Measurements from ENCODE around the gene POMT1.

DNA sequence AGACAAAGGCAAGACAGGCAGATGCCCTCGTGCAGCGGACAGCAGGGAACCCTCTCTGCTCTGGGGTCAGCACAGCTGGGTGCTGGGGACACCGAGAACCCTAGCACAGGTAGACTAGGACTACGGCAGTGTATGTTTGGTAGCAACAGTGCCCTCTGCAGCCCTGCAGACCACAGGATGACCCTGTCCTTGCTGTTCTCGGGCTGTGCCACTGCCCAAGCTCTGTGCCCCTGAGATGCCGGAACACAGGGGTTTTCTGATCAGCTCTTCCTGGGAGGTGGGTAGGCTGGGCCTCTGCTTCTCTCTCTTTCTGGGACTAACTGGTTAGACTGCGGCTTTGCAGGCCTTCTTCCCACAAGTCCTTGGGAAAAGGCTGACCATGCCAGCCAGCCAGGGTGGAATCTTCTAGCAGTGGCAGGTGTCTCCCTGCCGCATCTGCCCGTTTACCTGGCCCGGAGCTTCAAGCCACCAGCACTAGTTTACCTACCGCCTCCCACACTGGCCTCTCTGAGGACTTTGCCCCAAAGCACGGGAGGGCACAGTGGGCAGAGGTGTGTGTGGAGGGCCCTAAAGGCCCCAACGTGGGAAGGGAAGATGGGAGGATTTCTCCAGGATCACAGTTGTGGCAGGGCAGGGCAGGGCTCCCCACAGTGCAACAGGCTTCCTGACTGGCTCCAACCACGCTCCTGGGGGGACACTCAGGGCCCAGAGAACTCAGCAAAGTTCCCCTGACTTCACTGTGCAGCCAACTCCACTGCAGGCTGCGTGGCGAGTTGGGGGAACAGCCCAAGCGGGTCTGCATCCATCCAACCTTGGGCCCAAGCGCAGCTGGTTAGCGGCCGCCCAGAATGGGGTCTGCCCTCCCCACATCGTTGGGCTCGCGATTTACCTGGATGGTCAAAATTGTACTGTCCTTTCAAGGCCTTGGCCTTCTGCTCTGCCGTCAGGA, 27.2 kb downstream of the POMT1 start:
- TF ChIP-seq, protein P1, sequence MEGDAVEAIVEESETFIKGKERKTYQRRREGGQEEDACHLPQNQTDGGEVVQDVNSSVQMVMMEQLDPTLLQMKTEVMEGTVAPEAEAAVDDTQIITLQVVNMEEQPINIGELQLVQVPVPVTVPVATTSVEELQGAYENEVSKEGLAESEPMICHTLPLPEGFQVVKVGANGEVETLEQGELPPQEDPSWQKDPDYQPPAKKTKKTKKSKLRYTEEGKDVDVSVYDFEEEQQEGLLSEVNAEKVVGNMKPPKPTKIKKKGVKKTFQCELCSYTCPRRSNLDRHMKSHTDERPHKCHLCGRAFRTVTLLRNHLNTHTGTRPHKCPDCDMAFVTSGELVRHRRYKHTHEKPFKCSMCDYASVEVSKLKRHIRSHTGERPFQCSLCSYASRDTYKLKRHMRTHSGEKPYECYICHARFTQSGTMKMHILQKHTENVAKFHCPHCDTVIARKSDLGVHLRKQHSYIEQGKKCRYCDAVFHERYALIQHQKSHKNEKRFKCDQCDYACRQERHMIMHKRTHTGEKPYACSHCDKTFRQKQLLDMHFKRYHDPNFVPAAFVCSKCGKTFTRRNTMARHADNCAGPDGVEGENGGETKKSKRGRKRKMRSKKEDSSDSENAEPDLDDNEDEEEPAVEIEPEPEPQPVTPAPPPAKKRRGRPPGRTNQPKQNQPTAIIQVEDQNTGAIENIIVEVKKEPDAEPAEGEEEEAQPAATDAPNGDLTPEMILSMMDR (IDR thresholded peaks at IDR 0.05; ENCODE audit: control extremely low read depth in 1 of 3, insufficient read depth in 1 of 3, low read depth in 1 of 3, low read length in 3 of 3): no peak
- TF ChIP-seq SP4 (IDR thresholded peaks at IDR 0.05; ENCODE audit: low read length) (no peak), EP300 (IDR thresholded peaks at IDR 0.05; ENCODE audit: borderline replicate concordance in 1 of 2, low read depth in 2 of 2, low read length in 2 of 2) (no peak), YY1 (IDR thresholded peaks at IDR 0.05; ENCODE audit: low read depth, low read length) (no peak), POLR2A (IDR thresholded peaks at IDR 0.05; ENCODE audit: control extremely low read depth in 1 of 2, low read depth in 2 of 2, low read length in 2 of 2) (no peak), TBP (IDR thresholded peaks at IDR 0.05; ENCODE audit: low read depth, low read length) (no peak), EZH2 (IDR thresholded peaks at IDR 0.05; ENCODE audit: low read depth, low read length, severe bottlenecking) (no peak)
